ENCODE measurements around the gene IPPK.

IPPK gene

DNA sequence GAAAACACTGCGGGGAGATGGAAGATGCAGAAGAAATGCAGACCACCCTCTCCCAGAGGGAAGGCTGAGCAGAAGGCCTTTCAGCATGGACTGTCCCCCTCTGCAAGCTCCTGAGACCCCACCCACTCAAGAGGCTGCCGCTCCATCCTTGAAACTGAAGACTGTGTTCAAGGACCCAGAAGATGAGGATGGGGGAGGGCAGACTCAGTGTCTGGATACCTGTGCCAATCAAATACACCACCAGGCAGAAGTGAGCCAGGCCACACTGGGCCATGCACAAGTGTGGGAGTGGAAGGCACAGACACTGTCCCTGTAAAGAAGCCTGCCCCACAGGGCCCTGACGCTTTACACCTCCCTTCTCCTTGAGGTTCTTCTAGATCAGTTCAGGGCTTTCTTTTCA is 40.0 kb upstream of the IPPK start:
- no peaks in the 10 kb centered on the region for H3K9me3 Mint-ChIP-seq
- no peaks in the 10 kb centered on the region for H3K27me3 Mint-ChIP-seq
- H3K4me3 Mint-ChIP-seq: no peak overlapping the region
- H3K27ac Mint-ChIP-seq: no peak overlapping the region
- ATAC-seq: no peak
- peaks cover 92% of the 10 kb centered on the region for H3K36me3 Mint-ChIP-seq
- H3K4me1 Mint-ChIP-seq: peaks cover 43% of the 10 kb centered on the region

DNA sequence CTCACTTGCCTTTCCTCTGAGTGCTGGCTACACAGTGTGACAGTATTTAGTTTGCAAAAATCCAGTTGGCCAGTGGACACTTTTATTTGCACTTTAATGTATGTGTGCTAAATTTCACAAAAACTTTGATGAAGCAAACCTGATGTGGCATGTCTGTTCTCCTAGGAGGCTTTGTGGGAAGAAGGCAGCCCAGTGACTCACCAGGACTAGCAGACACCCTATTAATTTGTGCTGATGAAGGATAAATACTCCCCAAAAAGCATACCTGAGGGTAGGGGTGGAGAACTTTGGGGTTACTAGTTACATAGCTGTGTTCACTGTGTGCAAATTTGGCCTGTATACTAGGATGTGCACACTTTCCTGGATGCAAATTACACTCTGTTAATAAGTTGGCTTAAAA is 39.3 kb upstream of the IPPK start:
- ATAC-seq: no peak
- peaks cover 92% of the 10 kb centered on the region for H3K36me3 Mint-ChIP-seq
- no peaks in the 10 kb centered on the region for H3K9me3 Mint-ChIP-seq
- no peak overlapping the region for H3K27ac Mint-ChIP-seq
- no peaks in the 10 kb centered on the region for H3K27me3 Mint-ChIP-seq
- H3K4me3 Mint-ChIP-seq: no peak overlapping the region
- peaks cover 43% of the 10 kb centered on the region for H3K4me1 Mint-ChIP-seq

DNA sequence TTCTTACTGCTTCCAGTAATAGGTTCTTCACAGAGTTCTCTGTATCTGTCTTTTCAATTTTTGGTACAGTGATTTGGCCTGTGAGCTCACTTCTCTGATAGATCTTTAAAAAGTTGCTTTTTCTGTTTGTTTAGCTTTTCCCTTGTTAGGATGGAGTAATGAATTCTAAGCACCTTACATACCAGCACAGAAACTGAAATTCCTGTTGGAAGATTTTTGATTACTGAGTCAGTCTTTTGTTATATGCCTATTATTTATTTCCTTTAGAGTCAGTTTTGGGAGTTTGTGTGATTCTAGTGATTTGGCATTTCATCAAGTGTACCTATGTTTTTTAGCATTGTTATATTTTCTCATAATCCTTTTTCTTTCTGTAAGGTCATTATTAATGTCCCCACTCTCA is 37.6 kb upstream of the IPPK start:
- Mint-ChIP-seq H3K4me1 (peaks cover 32% of the 10 kb centered on the region), H3K27ac (no peak overlapping the region), H3K36me3 (peaks cover 82% of the 10 kb centered on the region), H3K4me3 (no peak overlapping the region), H3K9me3 (no peaks in the 10 kb centered on the region), H3K27me3 (no peaks in the 10 kb centered on the region)
- no peak for ATAC-seq

DNA sequence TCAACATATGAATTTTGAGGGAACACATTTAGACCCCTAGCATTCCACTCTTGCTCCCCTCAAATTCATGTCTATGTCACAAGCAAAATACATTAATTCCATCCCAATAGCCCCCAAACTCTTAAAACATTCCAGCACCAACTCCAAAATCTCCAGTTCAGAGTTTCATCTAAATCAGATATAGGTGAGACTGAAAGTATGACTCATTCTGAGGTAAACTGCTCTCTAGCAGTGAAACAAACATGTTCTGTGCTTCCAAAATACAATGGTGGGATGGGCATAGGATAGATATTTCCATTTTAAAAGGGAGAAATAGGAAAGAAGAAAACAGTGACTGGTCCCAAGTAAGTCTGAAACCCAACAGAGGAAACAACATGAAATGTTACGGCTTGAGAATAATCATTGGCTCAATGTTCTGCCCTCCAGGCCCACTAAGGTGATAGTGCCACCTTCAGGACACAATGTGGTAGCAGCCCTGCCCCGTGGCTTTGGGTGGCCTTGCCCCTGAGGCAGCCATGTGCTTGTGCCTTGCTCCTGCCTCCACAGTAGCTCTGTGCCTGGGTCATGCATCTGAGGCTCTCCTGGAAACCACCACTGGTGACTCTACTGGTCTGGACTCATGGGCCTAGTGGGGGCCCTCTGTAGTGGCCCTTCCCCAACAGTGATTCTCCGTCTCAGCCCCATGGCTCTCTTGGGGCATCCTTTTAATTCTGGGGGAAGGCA is 36.4 kb upstream of the IPPK start:
- H3K4me1 Mint-ChIP-seq: peaks cover 20% of the 10 kb centered on the region
- H3K27ac Mint-ChIP-seq: no peak overlapping the region
- H3K36me3 Mint-ChIP-seq: peaks cover 75% of the 10 kb centered on the region
- ATAC-seq: peak; percentile 41
- no peak overlapping the region for H3K4me3 Mint-ChIP-seq
- H3K9me3 Mint-ChIP-seq: no peaks in the 10 kb centered on the region
- H3K27me3 Mint-ChIP-seq: no peaks in the 10 kb centered on the region

DNA sequence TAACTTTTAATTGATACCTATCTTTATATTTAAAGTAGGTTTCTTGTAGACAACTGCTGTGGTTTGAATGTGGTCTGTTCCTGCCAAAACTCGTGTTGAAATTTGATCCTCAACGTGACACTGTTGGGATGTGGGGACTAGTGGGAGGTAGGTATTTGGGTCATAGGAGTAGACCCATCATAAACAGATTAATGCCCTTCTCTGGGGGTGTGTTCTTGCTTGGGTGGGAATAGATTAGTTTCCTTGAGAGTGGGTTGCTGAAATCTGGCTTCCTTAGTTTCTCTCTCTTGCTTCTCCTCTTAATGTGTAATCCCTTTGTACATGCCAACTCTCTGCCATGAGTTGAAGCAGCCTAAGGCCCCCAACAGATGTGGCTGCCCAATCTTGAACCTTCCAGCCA is 34.6 kb upstream of the IPPK start:
- peaks cover 57% of the 10 kb centered on the region for H3K36me3 Mint-ChIP-seq
- H3K4me1 Mint-ChIP-seq: peaks cover 16% of the 10 kb centered on the region
- ATAC-seq: no peak
- no peak overlapping the region for H3K27ac Mint-ChIP-seq
- no peak overlapping the region for H3K4me3 Mint-ChIP-seq
- no peaks in the 10 kb centered on the region for H3K27me3 Mint-ChIP-seq
- no peaks in the 10 kb centered on the region for H3K9me3 Mint-ChIP-seq

DNA sequence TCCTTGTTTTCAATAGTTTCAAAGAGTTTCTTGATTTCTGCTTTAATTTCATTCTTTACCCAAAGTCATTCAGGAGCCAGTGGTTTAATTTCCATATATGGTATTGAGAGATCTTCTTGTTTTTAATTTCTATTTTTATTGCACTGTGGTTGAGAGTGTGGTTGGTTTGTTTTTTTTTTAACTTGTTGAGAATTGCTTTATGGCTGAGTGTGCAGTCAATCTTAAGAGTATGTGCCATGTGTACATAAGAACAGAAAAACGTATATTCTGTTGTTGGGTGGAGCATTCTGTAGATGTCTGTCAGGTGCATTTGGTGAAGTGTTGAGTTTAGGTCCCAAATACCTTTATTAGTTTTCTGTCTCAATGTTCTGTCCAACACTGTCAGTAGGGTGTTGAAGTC is 26.7 kb upstream of the IPPK start:
- Mint-ChIP-seq H3K36me3 (peaks cover 11% of the 10 kb centered on the region), H3K27me3 (no peaks in the 10 kb centered on the region), H3K4me1 (no peaks in the 10 kb centered on the region), H3K4me3 (no peak overlapping the region), H3K27ac (no peak overlapping the region), H3K9me3 (peaks cover 21% of the 10 kb centered on the region)
- ATAC-seq: no peak

DNA sequence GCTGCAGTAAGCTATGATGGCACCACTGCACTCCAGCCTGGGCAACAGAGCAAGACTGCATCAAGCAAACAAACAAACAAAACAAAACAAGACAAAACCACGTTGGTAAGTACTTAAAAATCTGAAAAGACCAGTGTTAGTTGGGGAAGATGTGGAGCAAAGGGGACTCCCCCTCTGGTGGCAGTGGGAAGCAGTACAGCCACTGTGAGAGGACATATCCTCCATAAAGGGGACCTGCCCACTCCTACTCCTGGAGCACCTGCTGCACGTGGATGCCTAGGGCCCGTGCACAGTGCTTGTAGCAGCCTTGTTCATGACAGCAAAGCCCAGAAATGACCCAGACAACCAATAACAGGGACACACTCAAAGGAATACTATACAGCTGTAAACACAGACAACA is 17.0 kb upstream of the IPPK start:
- Mint-ChIP-seq H3K4me3 (no peak overlapping the region), H3K4me1 (peaks cover 12% of the 10 kb centered on the region)

DNA sequence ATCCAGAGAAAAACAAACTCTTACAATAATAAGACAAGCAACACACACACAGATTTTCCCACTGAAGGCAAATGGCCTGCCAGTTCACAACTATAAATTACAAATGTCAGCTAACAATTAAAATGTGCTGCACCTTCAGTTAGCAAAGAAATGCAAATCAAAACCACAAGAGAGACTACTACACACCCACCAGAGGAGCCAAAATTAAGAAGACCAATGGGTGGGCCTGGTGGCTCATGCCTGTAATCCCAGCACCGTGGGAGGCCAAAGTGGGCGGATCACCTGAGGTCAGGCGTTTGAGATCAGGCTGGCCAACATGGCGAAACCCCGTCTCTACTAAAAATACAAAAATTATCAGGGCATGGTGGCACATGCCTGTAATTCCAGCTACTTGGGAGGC is 15.1 kb upstream of the IPPK start:
- Mint-ChIP-seq H3K36me3 (peaks cover under 1% of the 10 kb centered on the region), H3K9me3 (peaks cover 5% of the 10 kb centered on the region), H3K27me3 (no peaks in the 10 kb centered on the region), H3K4me1 (peaks cover 12% of the 10 kb centered on the region), H3K4me3 (no peak overlapping the region), H3K27ac (no peak overlapping the region)
- ATAC-seq: no peak

More for the DNA sequence above, 17.0 kb upstream of the IPPK start:
- H3K36me3 Mint-ChIP-seq: peaks cover 10% of the 10 kb centered on the region
- H3K9me3 Mint-ChIP-seq: peaks cover 15% of the 10 kb centered on the region
- no peak overlapping the region for H3K27ac Mint-ChIP-seq
- H3K27me3 Mint-ChIP-seq: no peaks in the 10 kb centered on the region
- no peak for ATAC-seq

DNA sequence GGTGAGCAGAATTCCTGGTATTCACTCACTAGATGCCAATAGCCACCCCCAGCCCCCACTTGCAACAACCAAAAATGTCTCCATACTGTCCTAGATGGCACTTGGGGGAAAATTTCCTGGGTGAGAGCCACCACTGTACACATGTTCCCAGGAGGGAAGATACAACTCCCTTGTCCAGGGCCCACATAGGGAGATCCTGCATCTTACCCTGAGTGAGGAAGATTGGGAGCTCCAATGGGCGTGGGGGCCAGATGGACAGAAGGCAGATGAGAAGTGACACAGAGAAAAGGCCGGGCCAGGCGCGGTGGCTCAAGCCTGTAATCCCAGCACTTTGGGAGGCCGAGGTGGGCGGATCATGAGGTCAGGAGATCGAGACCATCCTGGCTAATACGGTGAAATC is 12.3 kb upstream of the IPPK start:
- Mint-ChIP-seq H3K27ac (no peak overlapping the region), H3K36me3 (no peaks in the 10 kb centered on the region), H3K4me1 (peaks cover 12% of the 10 kb centered on the region), H3K27me3 (no peaks in the 10 kb centered on the region), H3K4me3 (no peak overlapping the region), H3K9me3 (no peaks in the 10 kb centered on the region)
- ATAC-seq: no peak

DNA sequence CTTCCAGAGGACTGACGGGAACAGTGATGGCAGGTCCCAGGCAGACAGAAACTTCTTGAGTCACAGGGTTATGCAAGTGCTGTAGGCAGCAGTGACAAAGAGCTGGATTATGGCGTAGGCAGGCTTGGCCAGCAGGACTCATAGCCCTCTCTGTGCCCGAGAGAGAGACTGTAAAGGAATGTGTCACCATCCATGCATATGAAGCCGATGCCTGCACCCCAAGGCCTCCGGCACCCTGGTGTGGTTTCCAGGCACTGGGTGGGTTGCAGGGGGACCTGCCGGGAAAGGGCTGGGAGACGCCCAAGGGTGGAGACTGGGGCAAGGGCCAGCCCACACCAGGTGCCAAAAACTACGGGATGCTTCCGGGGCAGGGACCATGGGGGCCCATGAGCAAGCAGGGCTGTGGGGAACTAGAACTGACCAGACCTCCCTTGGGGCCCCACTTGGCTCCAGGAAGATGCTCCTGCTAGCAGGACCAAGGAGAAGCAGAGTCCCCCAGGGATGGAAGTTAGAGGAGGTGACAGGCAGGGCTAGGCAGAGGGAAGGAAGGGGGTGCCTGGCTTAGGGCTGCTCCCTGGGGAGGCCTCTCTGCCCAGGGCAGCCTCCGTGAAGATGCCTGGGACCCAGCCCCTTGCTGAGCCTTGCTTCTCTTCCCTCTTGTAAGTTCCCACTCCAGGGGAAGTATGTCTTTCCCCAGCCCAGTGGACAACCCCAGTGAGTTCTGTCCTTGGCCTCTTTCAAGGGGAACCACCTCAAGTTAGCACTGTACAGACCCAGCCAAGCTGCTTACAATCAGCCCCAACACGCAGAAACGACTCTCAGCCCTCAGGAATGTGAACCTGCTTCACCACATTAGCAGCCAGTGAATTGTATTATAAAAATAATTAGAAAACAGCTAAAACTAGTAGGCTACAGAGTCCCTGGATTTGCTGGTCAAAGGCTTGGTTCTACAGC is 10.5 kb upstream of the IPPK start:
- no peak for ATAC-seq
- no peak overlapping the region for H3K4me3 Mint-ChIP-seq
- H3K27me3 Mint-ChIP-seq: no peaks in the 10 kb centered on the region
- no peak overlapping the region for H3K27ac Mint-ChIP-seq
- H3K36me3 Mint-ChIP-seq: no peaks in the 10 kb centered on the region
- no peaks in the 10 kb centered on the region for H3K9me3 Mint-ChIP-seq
- H3K4me1 Mint-ChIP-seq: peaks cover 11% of the 10 kb centered on the region

DNA sequence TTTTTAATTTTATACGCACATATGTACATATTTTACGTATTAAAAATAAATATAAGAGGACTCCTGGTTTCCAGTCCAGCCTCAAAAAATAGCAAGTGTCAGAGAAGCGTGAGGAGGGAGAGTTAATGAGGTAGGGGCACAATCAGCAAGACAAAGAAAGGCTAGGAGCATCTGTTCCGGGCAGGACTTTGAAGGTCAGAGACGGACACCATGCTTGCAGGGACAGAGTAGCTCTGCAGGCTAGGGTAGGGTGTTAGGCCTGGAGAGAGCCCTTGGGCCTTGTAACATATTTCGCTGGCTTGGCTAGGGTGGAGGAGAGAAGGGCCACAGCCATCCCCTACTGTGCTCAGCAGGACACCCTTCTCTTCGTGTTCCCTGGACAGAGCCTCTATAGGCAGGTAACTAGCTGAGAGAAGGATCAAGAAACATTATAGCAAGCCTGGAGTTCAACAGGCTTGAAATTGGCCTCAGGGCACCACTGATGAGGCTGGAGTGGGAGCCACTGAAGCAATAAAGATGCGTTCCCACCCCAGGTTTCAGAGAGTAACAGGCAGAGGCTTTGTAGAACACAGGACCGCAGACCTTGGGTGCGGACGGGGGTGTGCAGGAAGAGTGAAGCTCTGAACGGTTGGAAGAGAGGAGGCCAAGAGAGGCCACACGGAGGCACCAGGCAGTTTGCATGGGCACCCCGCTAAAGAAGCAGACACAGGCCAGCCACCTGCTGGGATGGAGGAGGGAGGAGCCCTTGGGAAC is 9.7 kb upstream of the IPPK start:
- no peak overlapping the region for H3K27ac Mint-ChIP-seq
- ATAC-seq: no peak
- H3K9me3 Mint-ChIP-seq: no peaks in the 10 kb centered on the region
- no peak overlapping the region for H3K4me3 Mint-ChIP-seq
- H3K36me3 Mint-ChIP-seq: no peaks in the 10 kb centered on the region
- no peaks in the 10 kb centered on the region for H3K27me3 Mint-ChIP-seq
- peaks cover 2% of the 10 kb centered on the region for H3K4me1 Mint-ChIP-seq

DNA sequence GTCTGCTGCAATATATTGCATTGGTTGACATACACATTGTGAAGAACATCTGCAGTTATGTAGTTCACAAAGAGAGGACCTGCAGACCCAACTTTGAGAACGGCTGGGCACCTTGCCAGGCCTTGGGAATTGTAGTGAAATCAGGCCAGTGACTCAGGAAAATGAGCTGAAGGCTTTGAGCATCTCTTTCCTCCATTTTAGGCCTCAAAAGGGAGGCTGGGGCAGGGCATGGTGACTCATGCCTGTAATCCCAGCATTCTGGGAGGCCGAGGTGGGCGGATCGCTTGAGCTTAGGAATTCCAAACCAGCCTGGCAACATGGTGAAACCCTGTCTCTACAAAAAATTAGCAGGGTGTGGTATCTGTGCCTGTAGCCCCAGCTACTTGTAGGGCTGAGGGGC is 1.4 kb upstream of the IPPK start:
- Mint-ChIP-seq H3K4me3 (peak overlapping the region; percentile 90), H3K27me3 (no peaks in the 10 kb centered on the region), H3K36me3 (peaks cover 17% of the 10 kb centered on the region), H3K9me3 (no peaks in the 10 kb centered on the region), H3K27ac (peak overlapping the region; percentile 87), H3K4me1 (peaks cover 38% of the 10 kb centered on the region)
- ATAC-seq: no peak

DNA sequence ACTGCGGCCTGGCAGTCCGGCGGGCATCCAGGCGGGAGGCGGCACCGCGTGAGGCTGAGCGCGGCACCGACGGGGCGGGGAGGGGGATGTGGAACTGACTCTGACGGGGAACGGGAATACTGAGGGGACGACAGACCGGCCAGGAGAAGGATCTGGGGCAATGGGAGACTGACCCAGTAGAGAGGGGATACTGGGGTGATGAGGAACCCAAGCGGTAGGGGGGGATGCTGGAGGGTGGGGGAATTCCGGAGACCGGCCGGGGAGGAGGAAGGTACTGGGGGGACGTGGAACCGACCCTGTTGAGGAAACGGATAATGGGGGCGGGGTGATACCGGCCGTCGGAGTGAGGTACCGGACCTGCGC is 423 bp downstream of the IPPK start:
- Mint-ChIP-seq H3K36me3 (peaks cover 31% of the 10 kb centered on the region), H3K27ac (peak overlapping the region; percentile 87), H3K27me3 (no peaks in the 10 kb centered on the region), H3K4me1 (peaks cover 54% of the 10 kb centered on the region), H3K9me3 (no peaks in the 10 kb centered on the region), H3K4me3 (peak overlapping the region; percentile 90)
- peak; percentile 57 for ATAC-seq

DNA sequence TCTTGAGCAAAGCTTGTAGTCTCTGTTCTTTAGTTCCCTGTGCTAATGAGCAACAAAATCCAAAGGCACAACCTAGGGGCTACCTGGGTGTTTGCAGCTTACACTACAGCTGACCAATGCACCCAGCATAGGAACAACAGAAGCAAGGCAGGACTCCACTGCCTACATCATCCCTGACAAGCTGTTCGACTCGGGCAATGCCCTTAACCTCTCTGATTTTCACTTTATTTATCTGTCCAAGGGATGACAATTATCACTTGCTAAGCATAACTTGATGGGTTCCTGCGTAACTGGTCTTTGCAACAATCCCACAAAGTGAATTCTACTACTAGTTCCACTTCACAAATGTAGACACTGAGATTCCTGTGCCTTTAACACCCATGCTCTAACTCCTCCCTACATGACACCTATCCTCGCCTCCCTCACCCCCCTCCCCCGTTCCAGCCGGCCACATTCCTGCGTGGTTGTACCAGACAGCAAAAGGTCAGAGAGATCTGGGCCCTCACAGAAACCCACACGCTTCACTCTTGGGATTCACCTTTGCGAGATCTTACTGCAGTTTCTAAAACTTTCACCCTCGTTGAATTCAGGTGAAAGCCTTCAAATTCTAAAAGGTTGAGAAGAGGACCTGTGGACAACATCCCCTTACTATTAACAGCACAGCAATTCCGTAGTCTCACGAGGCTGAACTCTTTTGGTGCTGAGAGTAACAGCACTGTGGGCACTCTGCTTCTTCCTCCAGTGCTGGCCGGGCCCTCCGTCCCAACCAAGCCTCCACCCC is 995 bp downstream of the IPPK start:
- Mint-ChIP-seq H3K27ac (peak overlapping the region; percentile 87), H3K4me3 (peak overlapping the region; percentile 90), H3K36me3 (peaks cover 31% of the 10 kb centered on the region), H3K27me3 (no peaks in the 10 kb centered on the region), H3K4me1 (peaks cover 60% of the 10 kb centered on the region), H3K9me3 (no peaks in the 10 kb centered on the region)
- ATAC-seq: peak; percentile 53
